Caco-2 (cell line): ENCODE data around the gene LRRK1. TPM values are rescaled to one million over a fixed set of nuclear protein-coding genes. Genes with fewer than 3 reads are reported as not detected.

Source experiments
- BruUV-seq: library from RNA; stranded (reverse); fragments of 400-500 nt; replicated peaks from 2 replicates; lab custom pipeline; 2021; lab: Mats Ljungman, UMichigan
- CTCF ChIA-PET: fragments of 300-600 bp; sonication (Branson Sonifier 250); formaldehyde crosslinking; loops from one replicate; lab custom pipeline; 2022; ENCODE audit warnings: antibody characterized with exemption; lab: Charles Lee
- POLR2A ChIA-PET: fragments of 300-600 bp; sonication (Branson Sonifier 250); formaldehyde crosslinking; loops from one replicate; lab custom pipeline; 2022; ENCODE audit warnings: antibody characterized with exemption; lab: Charles Lee
- DNase-seq, 2 experiments: peaks; one replicate each; pipeline versions ENCODE4 v3.0.0 to v3.0.0-alpha.2; 2020 to 2022
- H3K27me3 ChIP-seq: replicated peaks from 2 replicates; pipeline ENCODE4 v1.6.0; 2011; ENCODE audit warnings: low read length; ENCODE audit not compliant: control insufficient read depth, insufficient read depth
- H3K36me3 ChIP-seq: 2 replicates; pipeline ENCODE4 v1.5.1; 2011; ENCODE audit warnings: low read length; ENCODE audit not compliant: control insufficient read depth, insufficient read depth
- H3K4me1 ChIP-seq: fragments of 250-450 bp; sonication (Bioruptor Pico); 2 replicates; pipeline ENCODE4 v1.5.1; 2020; ENCODE audit warnings: mild to moderate bottlenecking
- H3K4me3 ChIP-seq: 2 replicates; pipeline ENCODE4 v1.5.1; 2011; ENCODE audit warnings: low read depth, mild to moderate bottlenecking, control low read depth, low read length
- H3K9me3 ChIP-seq: fragments of 250-450 bp; sonication (Bioruptor Pico); 2 replicates; pipeline ENCODE4 v1.5.1; 2020; ENCODE audit warnings: mild to moderate bottlenecking, moderate library complexity
- H3K27ac Mint-ChIP-seq: one replicate; pipeline ENCODE4 v1.8.0; 2022; ENCODE audit warnings: mixed read lengths; ENCODE audit not compliant: unreplicated experiment
- H3K27me3 Mint-ChIP-seq: one replicate; pipeline ENCODE4 v1.8.0; 2022; ENCODE audit warnings: mixed read lengths; ENCODE audit not compliant: insufficient read depth, unreplicated experiment
- H3K36me3 Mint-ChIP-seq: one replicate; pipeline ENCODE4 v1.8.0; 2022; ENCODE audit warnings: mild to moderate bottlenecking, mixed read lengths; ENCODE audit not compliant: insufficient read depth, unreplicated experiment
- H3K4me1 Mint-ChIP-seq: one replicate; pipeline ENCODE4 v1.8.0; 2022; ENCODE audit warnings: low read depth, mixed read lengths; ENCODE audit not compliant: unreplicated experiment
- H3K4me3 Mint-ChIP-seq: one replicate; pipeline ENCODE4 v1.8.0; 2022; ENCODE audit warnings: mild to moderate bottlenecking, moderate library complexity, mixed read lengths; ENCODE audit not compliant: unreplicated experiment
- H3K9me3 Mint-ChIP-seq: one replicate; pipeline ENCODE4 v1.8.0; 2022; ENCODE audit warnings: mixed read lengths; ENCODE audit not compliant: unreplicated experiment
- CTCF ChIP-seq, 2 experiments: fragments of 200-600 bp in 1 of 2; IDR thresholded peaks; 1 replicate in 1 of 2; 2 replicates in 1 of 2; pipeline versions ENCODE4 v1.5.1 to v1.8.0; 2011 to 2022; ENCODE audit warnings: antibody characterized with exemption in 1 of 2, control low read depth in 1 of 2, inconsistent platforms in 1 of 2, low read depth in 1 of 2, low read length in 1 of 2, mild to moderate bottlenecking in 1 of 2, moderate library complexity in 1 of 2; ENCODE audit not compliant: insufficient read depth in 1 of 2, severe bottlenecking in 1 of 2, unreplicated experiment in 1 of 2
- intact Hi-C: fragments of 100-400 bp; cut with micrococcal nuclease; formaldehyde crosslinking; loops from one replicate; pipeline ENCODE4 v1.10.0; 2022; ENCODE audit not compliant: unreplicated experiment
- total RNA-seq: library from RNA; stranded (reverse); gene quantifications from 2 replicates; pipeline ENCODE4 v1.2.3, GENCODE V29; 2022

The LRRK1 gene
- total RNA-seq, 1 experiment from 2014 or later, result 12.0 TPM

- no peak for DNase-seq
- ChIA-PET CTCF (no interaction called here), POLR2A (no interaction called here)
- peaks cover 19% of the 10 kb centered on the region for H3K4me1 Mint-ChIP-seq
- no TSS peak for BruUV-seq
- H3K36me3 Mint-ChIP-seq, result no peaks in the 10 kb centered on the region
- TF ChIP-seq CTCF (IDR thresholded peaks at IDR 0.05; ENCODE audit: insufficient read depth in 1 of 2, low read depth in 1 of 2, low read length in 1 of 2, severe bottlenecking in 1 of 2, unreplicated experiment in 1 of 2), result no peak
- H3K27ac Mint-ChIP-seq, result no peak overlapping the region
- Histone ChIP-seq H3K9me3 (no peaks in the 10 kb centered on the region), H3K27me3 (no peaks in the 10 kb centered on the region), H3K4me1 (peaks cover 23% of the 10 kb centered on the region), H3K36me3 (no peaks in the 10 kb centered on the region; the same call in 1 of the 2 replicates), H3K4me3 (no peak overlapping the region)
- no peak overlapping the region for H3K4me3 Mint-ChIP-seq
- intact Hi-C loops, result no loop called here
- H3K9me3 Mint-ChIP-seq, result peaks cover 8% of the 10 kb centered on the region
- H3K27me3 Mint-ChIP-seq, result no peaks in the 10 kb centered on the region
Measured at GRCh38 chr15:100988297-100988696, 69.1 kb downstream of the LRRK1 start.

GRCh38 chr15:100988857-100989256, 69.7 kb downstream of the LRRK1 start:
- H3K36me3 ChIP-seq, result no peaks in the 10 kb centered on the region; the same call in 1 of the 2 replicates
- intact Hi-C loops, result no loop called here

GRCh38 chr15:100994597-100995446, 75.7 kb downstream of the LRRK1 start:
- Histone ChIP-seq H3K9me3 (no peaks in the 10 kb centered on the region), H3K36me3 (no peaks in the 10 kb centered on the region; the same call in 1 of the 2 replicates), H3K27me3 (no peaks in the 10 kb centered on the region), H3K4me1 (no peaks in the 10 kb centered on the region), H3K4me3 (no peak overlapping the region)
- ChIA-PET POLR2A (no interaction called here), CTCF (no interaction called here)
- Mint-ChIP-seq H3K27me3 (no peaks in the 10 kb centered on the region), H3K4me1 (peaks cover 7% of the 10 kb centered on the region), H3K36me3 (no peaks in the 10 kb centered on the region), H3K9me3 (no peaks in the 10 kb centered on the region), H3K4me3 (no peak overlapping the region), H3K27ac (no peak overlapping the region)
- no peak for TF ChIP-seq CTCF (IDR thresholded peaks at IDR 0.05; ENCODE audit: insufficient read depth in 1 of 2, low read depth in 1 of 2, low read length in 1 of 2, severe bottlenecking in 1 of 2, unreplicated experiment in 1 of 2)
- no peak for DNase-seq
- BruUV-seq, result no TSS peak
- intact Hi-C loops, result no loop called here

More at GRCh38 chr15:100988857-100989256, 69.7 kb downstream of the LRRK1 start:
- no peak for DNase-seq
- Histone ChIP-seq H3K9me3 (no peaks in the 10 kb centered on the region), H3K4me3 (no peak overlapping the region), H3K27me3 (no peaks in the 10 kb centered on the region), H3K4me1 (peaks cover 23% of the 10 kb centered on the region)
- Mint-ChIP-seq H3K36me3 (no peaks in the 10 kb centered on the region), H3K9me3 (peaks cover 8% of the 10 kb centered on the region), H3K27ac (no peak overlapping the region), H3K4me3 (no peak overlapping the region), H3K4me1 (peaks cover 19% of the 10 kb centered on the region), H3K27me3 (no peaks in the 10 kb centered on the region)
- no peak for TF ChIP-seq CTCF (IDR thresholded peaks at IDR 0.05; ENCODE audit: insufficient read depth in 1 of 2, low read depth in 1 of 2, low read length in 1 of 2, severe bottlenecking in 1 of 2, unreplicated experiment in 1 of 2)
- ChIA-PET CTCF (no interaction called here), POLR2A (no interaction called here)
- no TSS peak for BruUV-seq
